Astrocyte (in vitro differentiated cells and primary cell): ENCODE data around the gene KLLN. TPM values are rescaled to one million over a fixed set of nuclear protein-coding genes. Genes with fewer than 3 reads are reported as not detected.

Source experiments
- DNase-seq: peaks from one replicate; pipeline ENCODE4 v3.0.0-alpha.2; 2010; ENCODE audit warnings: low read depth
- FAIRE-seq: peaks from 2 replicates; lab custom pipeline; 2011; peaks lifted over from hg19 to GRCh38; lab: Jason Lieb, UNC
- H2AFZ ChIP-seq: 2 replicates; pipeline ENCODE4 v1.6.0; 2012; ENCODE audit warnings: low read depth, low read length, inconsistent platforms
- H3K27ac ChIP-seq: 2 replicates; pipeline ENCODE4 v1.5.1; 2011; ENCODE audit warnings: low read depth, low read length, inconsistent platforms
- H3K27me3 ChIP-seq: 2 replicates; pipeline ENCODE4 v1.6.0; 2011; ENCODE audit warnings: low read length, inconsistent platforms; ENCODE audit not compliant: insufficient read depth
- H3K36me3 ChIP-seq: 2 replicates; pipeline ENCODE4 v1.5.1; 2011; ENCODE audit warnings: low read length, inconsistent platforms; ENCODE audit not compliant: insufficient read depth
- H3K4me1 ChIP-seq: 2 replicates; pipeline ENCODE4 v1.5.1; 2011; ENCODE audit warnings: low read length, inconsistent platforms; ENCODE audit not compliant: insufficient read depth
- H3K4me2 ChIP-seq: 2 replicates; pipeline ENCODE4 v1.6.0; 2012; ENCODE audit warnings: low read length, inconsistent platforms
- H3K4me3 ChIP-seq: 2 replicates; pipeline ENCODE4 v1.5.1; 2011; ENCODE audit warnings: low read depth, mild to moderate bottlenecking, low read length, inconsistent platforms; ENCODE audit not compliant: insufficient read depth
- H3K79me2 ChIP-seq: 2 replicates; pipeline ENCODE4 v1.6.0; 2012; ENCODE audit warnings: mild to moderate bottlenecking, low read length, inconsistent platforms; ENCODE audit not compliant: insufficient read depth
- H3K9ac ChIP-seq: 2 replicates; pipeline ENCODE4 v1.6.0; 2012; ENCODE audit warnings: mild to moderate bottlenecking, low read length, inconsistent platforms
- H3K9me3 ChIP-seq: 2 replicates; pipeline ENCODE4 v1.5.1; 2012; ENCODE audit warnings: low read depth, mild to moderate bottlenecking, low read length, inconsistent platforms; ENCODE audit not compliant: insufficient read depth
- H4K20me1 ChIP-seq: 2 replicates; pipeline ENCODE4 v1.6.0; 2012; ENCODE audit warnings: low read length, inconsistent platforms; ENCODE audit not compliant: insufficient read depth
- H3K27ac Mint-ChIP-seq: one replicate; pipeline ENCODE4 v1.8.0; 2021; ENCODE audit warnings: mild to moderate bottlenecking, mixed read lengths; ENCODE audit not compliant: unreplicated experiment
- H3K27me3 Mint-ChIP-seq: one replicate; pipeline ENCODE4 v1.8.0; 2021; ENCODE audit warnings: low read depth, mixed read lengths; ENCODE audit not compliant: unreplicated experiment
- H3K36me3 Mint-ChIP-seq: one replicate; pipeline ENCODE4 v1.8.0; 2021; ENCODE audit warnings: low read depth, mixed read lengths; ENCODE audit not compliant: unreplicated experiment
- H3K4me1 Mint-ChIP-seq: one replicate; pipeline ENCODE4 v1.8.0; 2021; ENCODE audit warnings: low read depth, mixed read lengths; ENCODE audit not compliant: unreplicated experiment
- H3K4me3 Mint-ChIP-seq: one replicate; pipeline ENCODE4 v1.8.0; 2021; ENCODE audit warnings: mild to moderate bottlenecking, moderate library complexity, mixed read lengths; ENCODE audit not compliant: unreplicated experiment
- H3K9me3 Mint-ChIP-seq: one replicate; pipeline ENCODE4 v1.8.0; 2021; ENCODE audit warnings: mild to moderate bottlenecking, mixed read lengths; ENCODE audit not compliant: unreplicated experiment
- EZH2 ChIP-seq: IDR thresholded peaks from 2 replicates; pipeline ENCODE4 v1.6.1; 2012; ENCODE audit warnings: mild to moderate bottlenecking, low read length, inconsistent platforms; ENCODE audit not compliant: insufficient read depth
- total RNA-seq: library from RNA; stranded (reverse); gene quantifications from 2 replicates; pipeline ENCODE4 v1.2.1, GENCODE V29; 2021
- TF ChIP-seq, protein P1 (sequence below): IDR thresholded peaks from 2 replicates; pipeline ENCODE4 v1.5.1; 2011; ENCODE audit warnings: low read depth, mild to moderate bottlenecking, inconsistent platforms, low read length, moderate library complexity; ENCODE audit not compliant: insufficient read depth

Gene KLLN
- total RNA-seq, 1 donor from 2014 or later: 1.5 TPM

DNA sequence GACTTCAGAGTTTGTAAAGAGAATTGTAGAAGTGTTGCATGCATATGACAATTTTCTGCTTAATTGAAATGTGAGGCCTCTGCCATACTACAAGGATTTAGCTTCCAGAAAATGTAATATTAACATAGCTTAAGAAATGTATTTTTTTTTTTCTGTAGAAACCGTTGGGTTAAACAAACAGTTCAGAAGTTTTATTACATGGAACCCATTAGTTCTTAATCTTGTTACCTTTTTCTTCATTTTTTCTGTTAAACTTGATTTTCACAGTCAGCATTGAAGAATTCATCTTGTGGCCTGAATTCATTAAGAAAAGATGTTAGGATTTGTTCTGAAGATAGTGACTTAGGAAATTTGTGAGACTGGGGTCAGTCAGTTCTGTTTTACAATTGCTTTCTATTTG is 4.9 kb upstream of the KLLN start:
- H3K36me3 Mint-ChIP-seq: no peaks in the 10 kb centered on the region
- no peaks in the 10 kb centered on the region for H3K36me3 ChIP-seq
- H3K9me3 Mint-ChIP-seq: no peaks in the 10 kb centered on the region
- peak overlapping the region; percentile 46 for H3K9ac ChIP-seq
- no peaks in the 10 kb centered on the region for H3K27me3 Mint-ChIP-seq
- H3K27ac Mint-ChIP-seq: no peak overlapping the region
- H3K4me1 ChIP-seq: no peaks in the 10 kb centered on the region
- peak overlapping the region; percentile 86 for H3K4me3 Mint-ChIP-seq
- H3K79me2 ChIP-seq: peaks cover 92% of the 10 kb centered on the region
- H3K4me3 ChIP-seq: peak overlapping the region; percentile 99
- no peaks in the 10 kb centered on the region for H3K27me3 ChIP-seq
- TF ChIP-seq, protein P1, sequence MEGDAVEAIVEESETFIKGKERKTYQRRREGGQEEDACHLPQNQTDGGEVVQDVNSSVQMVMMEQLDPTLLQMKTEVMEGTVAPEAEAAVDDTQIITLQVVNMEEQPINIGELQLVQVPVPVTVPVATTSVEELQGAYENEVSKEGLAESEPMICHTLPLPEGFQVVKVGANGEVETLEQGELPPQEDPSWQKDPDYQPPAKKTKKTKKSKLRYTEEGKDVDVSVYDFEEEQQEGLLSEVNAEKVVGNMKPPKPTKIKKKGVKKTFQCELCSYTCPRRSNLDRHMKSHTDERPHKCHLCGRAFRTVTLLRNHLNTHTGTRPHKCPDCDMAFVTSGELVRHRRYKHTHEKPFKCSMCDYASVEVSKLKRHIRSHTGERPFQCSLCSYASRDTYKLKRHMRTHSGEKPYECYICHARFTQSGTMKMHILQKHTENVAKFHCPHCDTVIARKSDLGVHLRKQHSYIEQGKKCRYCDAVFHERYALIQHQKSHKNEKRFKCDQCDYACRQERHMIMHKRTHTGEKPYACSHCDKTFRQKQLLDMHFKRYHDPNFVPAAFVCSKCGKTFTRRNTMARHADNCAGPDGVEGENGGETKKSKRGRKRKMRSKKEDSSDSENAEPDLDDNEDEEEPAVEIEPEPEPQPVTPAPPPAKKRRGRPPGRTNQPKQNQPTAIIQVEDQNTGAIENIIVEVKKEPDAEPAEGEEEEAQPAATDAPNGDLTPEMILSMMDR: no peak
- no peak for TF ChIP-seq EZH2
- H4K20me1 ChIP-seq: peaks cover 84% of the 10 kb centered on the region
- DNase-seq (no peak), FAIRE-seq (no peak)
- H2AFZ ChIP-seq: no peak overlapping the region
- peak overlapping the region; percentile 91 for H3K4me2 ChIP-seq
- no peaks in the 10 kb centered on the region for H3K9me3 ChIP-seq
- peaks cover 19% of the 10 kb centered on the region for H3K4me1 Mint-ChIP-seq
- no peak overlapping the region for H3K27ac ChIP-seq

GRCh38 chr10:87867453-87867852 is 4.1 kb upstream of the KLLN start:
- Mint-ChIP-seq H3K27me3 (no peaks in the 10 kb centered on the region), H3K36me3 (no peaks in the 10 kb centered on the region), H3K9me3 (no peaks in the 10 kb centered on the region), H3K27ac (no peak overlapping the region), H3K4me1 (peaks cover 17% of the 10 kb centered on the region), H3K4me3 (peak overlapping the region; percentile 96)
- no peaks in the 10 kb centered on the region for H3K9me3 ChIP-seq
- H3K4me2 ChIP-seq: peak overlapping the region; percentile 91
- no peak for TF ChIP-seq EZH2
- TF ChIP-seq, protein P1: no peak
- peak overlapping the region; percentile 99 for H3K4me3 ChIP-seq
- H3K4me1 ChIP-seq: no peaks in the 10 kb centered on the region
- no peak overlapping the region for H2AFZ ChIP-seq
- H4K20me1 ChIP-seq: peaks cover 75% of the 10 kb centered on the region
- no peaks in the 10 kb centered on the region for H3K27me3 ChIP-seq
- peak overlapping the region; percentile 94 for H3K9ac ChIP-seq
- H3K27ac ChIP-seq: no peak overlapping the region
- no peak for FAIRE-seq
- DNase-seq: no peak
- H3K36me3 ChIP-seq: no peaks in the 10 kb centered on the region
- H3K79me2 ChIP-seq: peaks cover 87% of the 10 kb centered on the region

DNA sequence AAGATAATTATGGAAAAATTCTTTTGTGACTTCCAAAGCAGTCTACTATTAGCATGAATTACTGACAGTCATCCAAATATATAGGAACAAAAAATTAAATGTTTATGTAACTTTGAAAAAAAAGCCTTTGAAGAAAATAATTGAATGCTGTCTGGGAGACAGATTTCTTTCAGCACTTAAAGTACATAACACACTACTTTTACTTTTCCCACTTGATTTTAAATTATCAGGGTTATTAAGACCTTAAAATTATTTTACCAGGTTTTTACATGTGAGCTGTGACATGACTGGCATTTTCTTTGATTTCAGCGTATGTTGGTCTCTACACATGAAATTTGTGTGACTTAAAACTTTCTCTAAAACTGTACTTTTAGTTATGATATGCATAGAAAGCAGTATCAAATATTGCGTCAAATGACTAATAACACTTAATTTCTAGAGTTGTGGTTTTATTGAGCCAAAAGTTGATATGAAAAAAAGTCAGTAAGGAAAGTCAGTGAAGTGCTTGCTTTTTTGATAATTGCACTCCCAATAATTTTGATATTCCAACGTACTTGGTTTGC is 3.2 kb upstream of the KLLN start:
- Mint-ChIP-seq H3K27ac (peak overlapping the region; percentile 36), H3K27me3 (no peaks in the 10 kb centered on the region), H3K4me3 (peak overlapping the region; percentile 96), H3K4me1 (peaks cover 14% of the 10 kb centered on the region), H3K36me3 (no peaks in the 10 kb centered on the region), H3K9me3 (no peaks in the 10 kb centered on the region)
- Histone ChIP-seq H3K36me3 (no peaks in the 10 kb centered on the region), H2AFZ (no peak overlapping the region), H3K9ac (peak overlapping the region; percentile 94), H3K4me1 (peaks cover 6% of the 10 kb centered on the region), H3K4me2 (peak overlapping the region; percentile 91), H4K20me1 (peaks cover 69% of the 10 kb centered on the region), H3K4me3 (peak overlapping the region; percentile 99), H3K27me3 (no peaks in the 10 kb centered on the region), H3K9me3 (no peaks in the 10 kb centered on the region), H3K27ac (peak overlapping the region; percentile 51), H3K79me2 (peaks cover 77% of the 10 kb centered on the region)
- no peak for TF ChIP-seq EZH2
- TF ChIP-seq, protein P1: no peak
- DNase-seq (no peak), FAIRE-seq (no peak)
